ENCODE data around the gene JUN.

The JUN gene

GRCh38 chr1:58796416-58796815 is 12.6 kb upstream of the JUN start:
- H3K27ac ChIP-seq (ENCODE audit: low read depth in 2 of 2, low read length in 2 of 2): no peak overlapping the region
- no peaks in the 10 kb centered on the region for H3K9me3 ChIP-seq (ENCODE audit: control insufficient read depth in 2 of 2, low read length in 2 of 2)
- H3K4me1 ChIP-seq (ENCODE audit: control insufficient read depth in 2 of 2, insufficient read depth in 2 of 2, low read length in 2 of 2): no peaks in the 10 kb centered on the region
- H3K36me3 ChIP-seq (ENCODE audit: control insufficient read depth in 2 of 2, insufficient read depth in 2 of 2, low read length in 2 of 2): no peaks in the 10 kb centered on the region
- H3K27me3 ChIP-seq (ENCODE audit: control insufficient read depth in 2 of 2, insufficient read depth in 2 of 2, low read length in 2 of 2): no peaks in the 10 kb centered on the region
- no peak overlapping the region for H3K4me3 ChIP-seq (ENCODE audit: low read length in 2 of 2)
- no peak overlapping the region for H3K9ac ChIP-seq (ENCODE audit: low read depth in 1 of 2, low read length in 2 of 2)

GRCh38 chr1:58794585-58794984 is 10.7 kb upstream of the JUN start:
- H3K27ac ChIP-seq (ENCODE audit: low read depth in 2 of 2, low read length in 2 of 2): no peak overlapping the region
- no peaks in the 10 kb centered on the region for H3K9me3 ChIP-seq (ENCODE audit: control insufficient read depth in 2 of 2, low read length in 2 of 2)
- H3K9ac ChIP-seq (ENCODE audit: low read depth in 1 of 2, low read length in 2 of 2): no peak overlapping the region
- H3K36me3 ChIP-seq (ENCODE audit: control insufficient read depth in 2 of 2, insufficient read depth in 2 of 2, low read length in 2 of 2): no peaks in the 10 kb centered on the region
- H3K27me3 ChIP-seq (ENCODE audit: control insufficient read depth in 2 of 2, insufficient read depth in 2 of 2, low read length in 2 of 2): no peaks in the 10 kb centered on the region
- no peak overlapping the region for H3K4me3 ChIP-seq (ENCODE audit: low read length in 2 of 2)
- H3K4me1 ChIP-seq (ENCODE audit: control insufficient read depth in 2 of 2, insufficient read depth in 2 of 2, low read length in 2 of 2): no peaks in the 10 kb centered on the region

GRCh38 chr1:58792846-58793245 is 9.0 kb upstream of the JUN start:
- H3K27me3 ChIP-seq (ENCODE audit: control insufficient read depth in 2 of 2, insufficient read depth in 2 of 2, low read length in 2 of 2): no peaks in the 10 kb centered on the region
- H3K9me3 ChIP-seq (ENCODE audit: control insufficient read depth in 2 of 2, low read length in 2 of 2): no peaks in the 10 kb centered on the region
- H3K4me3 ChIP-seq (ENCODE audit: low read length in 2 of 2): no peak overlapping the region
- H3K9ac ChIP-seq (ENCODE audit: low read depth in 1 of 2, low read length in 2 of 2): no peak overlapping the region
- H3K4me1 ChIP-seq (ENCODE audit: control insufficient read depth in 2 of 2, insufficient read depth in 2 of 2, low read length in 2 of 2): no peaks in the 10 kb centered on the region
- H3K36me3 ChIP-seq (ENCODE audit: control insufficient read depth in 2 of 2, insufficient read depth in 2 of 2, low read length in 2 of 2): no peaks in the 10 kb centered on the region
- H3K27ac ChIP-seq (ENCODE audit: low read depth in 2 of 2, low read length in 2 of 2): no peak overlapping the region

- H3K4me1 ChIP-seq (ENCODE audit: control insufficient read depth in 2 of 2, insufficient read depth in 2 of 2, low read length in 2 of 2): no peaks in the 10 kb centered on the region
Measured at GRCh38 chr1:58791106-58791505, 7.3 kb upstream of the JUN start.

DNA sequence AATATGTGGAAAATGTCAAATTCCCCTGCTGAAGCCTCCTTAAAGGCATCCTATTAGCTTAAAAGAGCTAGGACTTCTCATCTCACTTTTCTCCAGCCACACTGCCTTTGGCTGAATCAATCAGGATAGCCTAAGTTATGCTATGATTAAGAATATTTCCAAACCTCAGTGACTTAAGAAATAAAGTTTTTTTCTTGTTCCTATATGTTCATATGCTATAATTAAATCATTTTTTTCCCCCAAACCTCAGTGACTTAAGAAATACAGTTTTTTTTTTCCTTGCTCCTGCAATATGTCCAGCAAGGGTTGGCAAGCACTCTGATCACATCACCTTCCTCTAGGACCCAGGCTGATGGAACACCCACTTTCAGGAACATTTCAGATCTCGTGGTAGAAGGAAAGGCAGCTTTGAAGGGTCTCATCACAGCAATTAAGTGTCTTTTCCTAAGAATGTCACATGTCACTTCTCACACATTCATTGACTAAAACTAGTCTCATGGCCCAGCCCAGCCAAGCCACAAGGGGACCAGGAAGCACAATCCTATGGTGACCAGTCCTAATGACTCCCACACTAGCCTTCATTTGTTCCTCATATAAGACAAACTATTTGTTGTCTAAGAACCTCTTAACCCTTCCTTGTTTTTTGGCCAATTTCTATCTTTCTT is 6.3 kb upstream of the JUN start:
- Histone ChIP-seq H3K27ac (ENCODE audit: low read depth in 2 of 2, low read length in 2 of 2) (no peak overlapping the region), H3K4me3 (ENCODE audit: low read length in 2 of 2) (no peak overlapping the region)

More at GRCh38 chr1:58791106-58791505, 7.3 kb upstream of the JUN start:
- Histone ChIP-seq H3K27ac (ENCODE audit: low read depth in 2 of 2, low read length in 2 of 2) (no peak overlapping the region), H3K9ac (ENCODE audit: low read depth in 1 of 2, low read length in 2 of 2) (no peak overlapping the region), H3K4me3 (ENCODE audit: low read length in 2 of 2) (no peak overlapping the region), H3K27me3 (ENCODE audit: control insufficient read depth in 2 of 2, insufficient read depth in 2 of 2, low read length in 2 of 2) (no peaks in the 10 kb centered on the region), H3K9me3 (ENCODE audit: control insufficient read depth in 2 of 2, low read length in 2 of 2) (no peaks in the 10 kb centered on the region), H3K36me3 (ENCODE audit: control insufficient read depth in 2 of 2, insufficient read depth in 2 of 2, low read length in 2 of 2) (no peaks in the 10 kb centered on the region)

GRCh38 chr1:58789322-58789856 is 5.5 kb upstream of the JUN start:
- Histone ChIP-seq H3K9me3 (ENCODE audit: control insufficient read depth in 2 of 2, low read length in 2 of 2) (no peaks in the 10 kb centered on the region), H3K4me3 (ENCODE audit: low read length in 2 of 2) (no peak overlapping the region), H3K9ac (ENCODE audit: low read depth in 1 of 2, low read length in 2 of 2) (no peak overlapping the region), H3K27ac (ENCODE audit: low read depth in 2 of 2, low read length in 2 of 2) (no peak overlapping the region), H3K4me1 (ENCODE audit: control insufficient read depth in 2 of 2, insufficient read depth in 2 of 2, low read length in 2 of 2) (peaks cover 7% of the 10 kb centered on the region in 2 donors), H3K27me3 (ENCODE audit: control insufficient read depth in 2 of 2, insufficient read depth in 2 of 2, low read length in 2 of 2) (no peaks in the 10 kb centered on the region), H3K36me3 (ENCODE audit: control insufficient read depth in 2 of 2, insufficient read depth in 2 of 2, low read length in 2 of 2) (no peaks in the 10 kb centered on the region)

More for the DNA sequence above, 6.3 kb upstream of the JUN start:
- Histone ChIP-seq H3K4me1 (ENCODE audit: control insufficient read depth in 2 of 2, insufficient read depth in 2 of 2, low read length in 2 of 2) (peaks cover 7% of the 10 kb centered on the region in 2 donors), H3K9me3 (ENCODE audit: control insufficient read depth in 2 of 2, low read length in 2 of 2) (no peaks in the 10 kb centered on the region), H3K9ac (ENCODE audit: low read depth in 1 of 2, low read length in 2 of 2) (no peak overlapping the region), H3K36me3 (ENCODE audit: control insufficient read depth in 2 of 2, insufficient read depth in 2 of 2, low read length in 2 of 2) (no peaks in the 10 kb centered on the region), H3K27me3 (ENCODE audit: control insufficient read depth in 2 of 2, insufficient read depth in 2 of 2, low read length in 2 of 2) (no peaks in the 10 kb centered on the region)

GRCh38 chr1:58788259-58788658 is 4.4 kb upstream of the JUN start:
- Histone ChIP-seq H3K27me3 (ENCODE audit: control insufficient read depth in 2 of 2, insufficient read depth in 2 of 2, low read length in 2 of 2) (no peaks in the 10 kb centered on the region), H3K27ac (ENCODE audit: low read depth in 2 of 2, low read length in 2 of 2) (no peak overlapping the region), H3K36me3 (ENCODE audit: control insufficient read depth in 2 of 2, insufficient read depth in 2 of 2, low read length in 2 of 2) (no peaks in the 10 kb centered on the region), H3K9ac (ENCODE audit: low read depth in 1 of 2, low read length in 2 of 2) (no peak overlapping the region), H3K4me1 (ENCODE audit: control insufficient read depth in 2 of 2, insufficient read depth in 2 of 2, low read length in 2 of 2) (peaks cover 7% of the 10 kb centered on the region in 2 donors), H3K4me3 (ENCODE audit: low read length in 2 of 2) (no peak overlapping the region), H3K9me3 (ENCODE audit: control insufficient read depth in 2 of 2, low read length in 2 of 2) (no peaks in the 10 kb centered on the region)

GRCh38 chr1:58786927-58787245 is 3.0 kb upstream of the JUN start:
- Histone ChIP-seq H3K27ac (ENCODE audit: low read depth in 2 of 2, low read length in 2 of 2) (peak overlapping the region in 1 of 2 donors; percentile 24), H3K4me3 (ENCODE audit: low read length in 2 of 2) (no peak overlapping the region), H3K9me3 (ENCODE audit: control insufficient read depth in 2 of 2, low read length in 2 of 2) (no peaks in the 10 kb centered on the region), H3K9ac (ENCODE audit: low read depth in 1 of 2, low read length in 2 of 2) (no peak overlapping the region), H3K27me3 (ENCODE audit: control insufficient read depth in 2 of 2, insufficient read depth in 2 of 2, low read length in 2 of 2) (no peaks in the 10 kb centered on the region), H3K4me1 (ENCODE audit: control insufficient read depth in 2 of 2, insufficient read depth in 2 of 2, low read length in 2 of 2) (peaks cover 7% of the 10 kb centered on the region in 2 donors), H3K36me3 (ENCODE audit: control insufficient read depth in 2 of 2, insufficient read depth in 2 of 2, low read length in 2 of 2) (peaks cover 0 to 10% of the 10 kb centered on the region in 2 donors)

GRCh38 chr1:58786184-58786926 is 2.5 kb upstream of the JUN start:
- Histone ChIP-seq H3K4me1 (ENCODE audit: control insufficient read depth in 2 of 2, insufficient read depth in 2 of 2, low read length in 2 of 2) (peaks cover 7% of the 10 kb centered on the region in 2 donors), H3K4me3 (ENCODE audit: low read length in 2 of 2) (no peak overlapping the region), H3K9me3 (ENCODE audit: control insufficient read depth in 2 of 2, low read length in 2 of 2) (no peaks in the 10 kb centered on the region), H3K36me3 (ENCODE audit: control insufficient read depth in 2 of 2, insufficient read depth in 2 of 2, low read length in 2 of 2) (peaks cover 0 to 13% of the 10 kb centered on the region in 2 donors), H3K9ac (ENCODE audit: low read depth in 1 of 2, low read length in 2 of 2) (peak overlapping the region in 1 of 2 donors; percentile 99), H3K27ac (ENCODE audit: low read depth in 2 of 2, low read length in 2 of 2) (peak overlapping the region in 1 of 2 donors; percentile 97), H3K27me3 (ENCODE audit: control insufficient read depth in 2 of 2, insufficient read depth in 2 of 2, low read length in 2 of 2) (no peaks in the 10 kb centered on the region)

- Histone ChIP-seq H3K4me3 (ENCODE audit: low read length in 2 of 2) (peak overlapping the region; percentile 92 to 93), H3K27ac (ENCODE audit: low read depth in 2 of 2, low read length in 2 of 2) (peak overlapping the region; percentile 97 to 100), H3K36me3 (ENCODE audit: control insufficient read depth in 2 of 2, insufficient read depth in 2 of 2, low read length in 2 of 2) (peaks cover 2 to 13% of the 10 kb centered on the region in 2 donors), H3K9me3 (ENCODE audit: control insufficient read depth in 2 of 2, low read length in 2 of 2) (no peaks in the 10 kb centered on the region), H3K9ac (ENCODE audit: low read depth in 1 of 2, low read length in 2 of 2) (peak overlapping the region; percentile 99 to 100), H3K4me1 (ENCODE audit: control insufficient read depth in 2 of 2, insufficient read depth in 2 of 2, low read length in 2 of 2) (peaks cover 12% of the 10 kb centered on the region in 2 donors), H3K27me3 (ENCODE audit: control insufficient read depth in 2 of 2, insufficient read depth in 2 of 2, low read length in 2 of 2) (no peaks in the 10 kb centered on the region)
Measured at GRCh38 chr1:58785442-58786058, 1.7 kb upstream of the JUN start.
